ENCODE results near the gene XKR7. TPM values are rescaled to one million over a fixed set of nuclear protein-coding genes. Genes with fewer than 3 reads are reported as not detected.

Gene XKR7
- total and polyA plus RNA-seq, 10 of the 15 experiments (the other 5 are each of a cell fraction or from before 2014, with no cell fraction given): not detected

GRCh38 chr20:32006841-32007786 lies 39.2 kb downstream of the XKR7 start:
- TF ChIP-seq NR2C1 (IDR thresholded peaks at IDR 0.05): no peak
- TF ChIP-seq NR2F1 (conservative IDR thresholded peaks at IDR 0.05): no peak
- TF ChIP-seq IRF4 (IDR thresholded peaks at IDR 0.05; ENCODE audit: low read depth, low read length): no peak
- TF ChIP-seq HDGF (IDR thresholded peaks at IDR 0.05): no peak
- TF ChIP-seq PRDM15 (CRISPR knock-in tag; IDR thresholded peaks at IDR 0.05): no peak
- no peak for TF ChIP-seq NR2C2 (IDR thresholded peaks at IDR 0.05; ENCODE audit: borderline replicate concordance, control insufficient read depth, insufficient read length, low read depth)
- TF ChIP-seq KLF5 (IDR thresholded peaks at IDR 0.05; ENCODE audit: partially characterized antibody): no peak
- TF ChIP-seq ZNF207 (IDR thresholded peaks at IDR 0.05; ENCODE audit: borderline replicate concordance): no peak
- TF ChIP-seq, protein P1, sequence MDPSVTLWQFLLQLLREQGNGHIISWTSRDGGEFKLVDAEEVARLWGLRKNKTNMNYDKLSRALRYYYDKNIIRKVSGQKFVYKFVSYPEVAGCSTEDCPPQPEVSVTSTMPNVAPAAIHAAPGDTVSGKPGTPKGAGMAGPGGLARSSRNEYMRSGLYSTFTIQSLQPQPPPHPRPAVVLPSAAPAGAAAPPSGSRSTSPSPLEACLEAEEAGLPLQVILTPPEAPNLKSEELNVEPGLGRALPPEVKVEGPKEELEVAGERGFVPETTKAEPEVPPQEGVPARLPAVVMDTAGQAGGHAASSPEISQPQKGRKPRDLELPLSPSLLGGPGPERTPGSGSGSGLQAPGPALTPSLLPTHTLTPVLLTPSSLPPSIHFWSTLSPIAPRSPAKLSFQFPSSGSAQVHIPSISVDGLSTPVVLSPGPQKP (IDR thresholded peaks at IDR 0.05; ENCODE audit: low read depth, low read length): no peak
- no peak for TF ChIP-seq ZBTB11 (CRISPR knock-in tag; IDR thresholded peaks at IDR 0.05)
- no peak for TF ChIP-seq WRNIP1 (IDR thresholded peaks at IDR 0.05; ENCODE audit: borderline replicate concordance, low read depth, low read length)
- no peak for TF ChIP-seq ZBED1 (IDR thresholded peaks at IDR 0.05; ENCODE audit: borderline replicate concordance)
- Histone ChIP-seq H3K36me3 (ENCODE audit: control insufficient read depth in 2 of 2, insufficient read depth in 2 of 2, low read length in 1 of 2) (no peaks in the 10 kb centered on the region), H3K9ac (ENCODE audit: control insufficient read depth, insufficient read depth, low read length) (no peak overlapping the region), H3K79me2 (ENCODE audit: control insufficient read depth, insufficient read depth, low read length) (no peaks in the 10 kb centered on the region), H3K4me3 (no peak overlapping the region), H2AFZ (ENCODE audit: control insufficient read depth, low read depth, low read length) (no peak overlapping the region), H3K4me1 (ENCODE audit: control insufficient read depth, insufficient read depth, low read length) (no peaks in the 10 kb centered on the region), H3K27ac (ENCODE audit: control insufficient read depth, insufficient read depth) (no peak overlapping the region), H3K9me3 (replicated peaks; ENCODE audit: control insufficient read depth, insufficient read depth, low read length) (no peaks in the 10 kb centered on the region), H3K27me3 (replicated peaks in 1 of 2; ENCODE audit: control insufficient read depth in 2 of 2, insufficient read depth in 2 of 2, low read length in 1 of 2) (peaks cover 0 to 1% of the 10 kb centered on the region in 2 experiments; a peak in 1 of 4 replicates), H4K20me1 (ENCODE audit: control insufficient read depth, insufficient read depth) (no peaks in the 10 kb centered on the region), H3K4me2 (ENCODE audit: control insufficient read depth, insufficient read depth) (no peak overlapping the region)
- intact Hi-C loops (cut with micrococcal nuclease; ENCODE audit: unreplicated experiment): no loop called here
- ChIA-PET SMC1A (ENCODE audit: uncharacterized antibody, unreplicated experiment) (interaction anchor here (0.6 to 1.3 kb wide), 4 partner anchors 25 to 49 kb away, joined by 3 read pairs; no protein-coding TSS in a partner anchor), CTCF (interaction anchor here (0.7 to 2.0 kb wide), 6 partner anchors 10 to 185 kb away, joined by 3 to 9 read pairs (median 4); no protein-coding TSS in a partner anchor), POLR2A (interaction anchor here (0.5 to 0.6 kb wide), 2 partner anchors 98 to 108 kb away, joined by 3 to 6 read pairs; no protein-coding TSS in a partner anchor), RAD21 (ENCODE audit: unreplicated experiment) (no interaction called here)
- ATAC-seq (no peak), DNase-seq (ENCODE audit: low read depth, low spot score) (no peak), FAIRE-seq (no peak)
- in situ Hi-C loops (cut with MboI): no loop called here
- no TSS peak for BruUV-seq (replicated peaks)
- WGBS (ENCODE audit: insufficient coverage, insufficient replicate concordance, low lambda C conversion rate, missing lambda C conversion rate): 33% methylated on average over 8 of the region's 8 CpGs

Data from GM12878 (cell line).